GM12878 (cell line): ENCODE results near the gene RAC3. TPM values are rescaled to one million over a fixed set of nuclear protein-coding genes. Genes with fewer than 3 reads are reported as not detected.

ENCODE experiments used
- CBX5 ChIP-seq: sonication (generic); IDR thresholded peaks from 2 replicates; pipeline ENCODE4 v1.6.1; 2016; ENCODE audit warnings: low read depth, moderate library complexity, mild to moderate bottlenecking, inconsistent platforms
- CHD1 ChIP-seq: IDR thresholded peaks from 2 replicates; pipeline ENCODE4 v1.6.1; 2012; ENCODE audit warnings: low read depth, low read length, improper control_type of control experiment
- EGR1 ChIP-seq, 2 experiments: IDR thresholded peaks; 1 replicate in 1 of 2; 2 replicates in 1 of 2; pipeline ENCODE4 v1.6.1; 2011 to 2012; ENCODE audit warnings: low read depth in 2 of 2, low read length in 2 of 2, borderline replicate concordance in 1 of 2, mild to moderate bottlenecking in 1 of 2, moderate library complexity in 1 of 2
- polyA plus RNA-seq, 11 experiments: library from polyadenylated mRNA; depleted of rRNA in 4 of 11; unstranded in 6 of 11; stranded (reverse) in 5 of 11; fragments of >200 nt; fragmentation: Nextera tagmentation in 4 of 11; fragmentation: Illumina TruSeq in 1 of 11; extraction: Ambion mirVana in 4 of 11; extraction: Trizol in 1 of 11; gene quantifications; 1 replicate in 1 of 11; 2 replicates in 10 of 11; pipeline versions ENCODE4 v1.2.1 to v1.2.3, GENCODE V29; 2011 to 2016; ENCODE audit warnings: inconsistent platforms in 2 of 11, missing spikeins in 2 of 11, low read depth in 1 of 11
- total RNA-seq, 4 experiments: library from RNA; depleted of rRNA in 3 of 4; stranded (reverse); fragments of >200 nt in 3 of 4; fragmentation: Illumina TruSeq in 1 of 4; extraction: Trizol in 1 of 4; gene quantifications; 2 replicates each; pipeline versions ENCODE4 v1.2.1 to v1.2.3, GENCODE V29; 2013 to 2021
- TF ChIP-seq, protein P1 (sequence below): IDR thresholded peaks from 2 replicates; pipeline ENCODE4 v1.6.1; 2012; ENCODE audit warnings: improper control_type of control experiment, low read depth, low read length; ENCODE audit not compliant: insufficient replicate concordance
- TF ChIP-seq, protein P2 (sequence below): fragments of 150-350 bp; IDR thresholded peaks from 2 replicates; pipeline ENCODE4 v1.6.1; 2016; ENCODE audit warnings: low read depth, low read length
- TF ChIP-seq, protein P3 (sequence below): fragments of 450-650 bp; formaldehyde crosslinking; IDR thresholded peaks from 2 replicates; pipeline ENCODE4 v1.5.0; 2022; ENCODE audit warnings: mild to moderate bottlenecking, missing genetic modification characterization
- TF ChIP-seq, protein P4 (sequence below): fragments of 450-650 bp; formaldehyde crosslinking; IDR thresholded peaks from 2 replicates; pipeline ENCODE4 v1.4.0; 2022; ENCODE audit warnings: mild to moderate bottlenecking, moderate library complexity

Gene RAC3
- total and polyA plus RNA-seq, 10 of the 15 experiments (the other 5 are each of a cell fraction or from before 2014, with no cell fraction given) = 0.11 to 32.9 (median 6.7) TPM

DNA sequence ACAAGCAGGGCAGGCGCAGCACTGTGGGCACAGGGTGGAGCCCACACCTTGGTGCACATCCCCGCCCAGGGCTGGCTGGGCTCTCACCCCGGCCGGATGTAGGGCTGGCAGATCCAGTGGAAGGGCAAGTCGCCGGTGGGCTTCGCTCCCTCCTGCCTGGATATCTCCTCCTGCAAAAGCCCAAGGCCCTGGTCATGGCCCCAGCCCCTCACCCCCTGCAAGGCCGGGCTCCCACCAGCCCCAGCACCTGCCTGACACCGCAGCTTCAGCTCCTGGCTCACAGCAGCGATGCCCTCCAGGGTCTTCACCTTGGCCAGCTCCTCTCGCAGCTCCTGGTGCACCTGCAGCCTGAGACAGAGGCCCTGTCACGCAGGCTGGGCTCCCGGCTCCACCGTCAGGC is 29.1 kb downstream of the RAC3 start (continued):
- TF ChIP-seq, protein P1, sequence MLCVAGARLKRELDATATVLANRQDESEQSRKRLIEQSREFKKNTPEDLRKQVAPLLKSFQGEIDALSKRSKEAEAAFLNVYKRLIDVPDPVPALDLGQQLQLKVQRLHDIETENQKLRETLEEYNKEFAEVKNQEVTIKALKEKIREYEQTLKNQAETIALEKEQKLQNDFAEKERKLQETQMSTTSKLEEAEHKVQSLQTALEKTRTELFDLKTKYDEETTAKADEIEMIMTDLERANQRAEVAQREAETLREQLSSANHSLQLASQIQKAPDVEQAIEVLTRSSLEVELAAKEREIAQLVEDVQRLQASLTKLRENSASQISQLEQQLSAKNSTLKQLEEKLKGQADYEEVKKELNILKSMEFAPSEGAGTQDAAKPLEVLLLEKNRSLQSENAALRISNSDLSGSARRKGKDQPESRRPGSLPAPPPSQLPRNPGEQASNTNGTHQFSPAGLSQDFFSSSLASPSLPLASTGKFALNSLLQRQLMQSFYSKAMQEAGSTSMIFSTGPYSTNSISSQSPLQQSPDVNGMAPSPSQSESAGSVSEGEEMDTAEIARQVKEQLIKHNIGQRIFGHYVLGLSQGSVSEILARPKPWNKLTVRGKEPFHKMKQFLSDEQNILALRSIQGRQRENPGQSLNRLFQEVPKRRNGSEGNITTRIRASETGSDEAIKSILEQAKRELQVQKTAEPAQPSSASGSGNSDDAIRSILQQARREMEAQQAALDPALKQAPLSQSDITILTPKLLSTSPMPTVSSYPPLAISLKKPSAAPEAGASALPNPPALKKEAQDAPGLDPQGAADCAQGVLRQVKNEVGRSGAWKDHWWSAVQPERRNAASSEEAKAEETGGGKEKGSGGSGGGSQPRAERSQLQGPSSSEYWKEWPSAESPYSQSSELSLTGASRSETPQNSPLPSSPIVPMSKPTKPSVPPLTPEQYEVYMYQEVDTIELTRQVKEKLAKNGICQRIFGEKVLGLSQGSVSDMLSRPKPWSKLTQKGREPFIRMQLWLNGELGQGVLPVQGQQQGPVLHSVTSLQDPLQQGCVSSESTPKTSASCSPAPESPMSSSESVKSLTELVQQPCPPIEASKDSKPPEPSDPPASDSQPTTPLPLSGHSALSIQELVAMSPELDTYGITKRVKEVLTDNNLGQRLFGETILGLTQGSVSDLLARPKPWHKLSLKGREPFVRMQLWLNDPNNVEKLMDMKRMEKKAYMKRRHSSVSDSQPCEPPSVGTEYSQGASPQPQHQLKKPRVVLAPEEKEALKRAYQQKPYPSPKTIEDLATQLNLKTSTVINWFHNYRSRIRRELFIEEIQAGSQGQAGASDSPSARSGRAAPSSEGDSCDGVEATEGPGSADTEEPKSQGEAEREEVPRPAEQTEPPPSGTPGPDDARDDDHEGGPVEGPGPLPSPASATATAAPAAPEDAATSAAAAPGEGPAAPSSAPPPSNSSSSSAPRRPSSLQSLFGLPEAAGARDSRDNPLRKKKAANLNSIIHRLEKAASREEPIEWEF = no peak
- TF ChIP-seq, protein P2, sequence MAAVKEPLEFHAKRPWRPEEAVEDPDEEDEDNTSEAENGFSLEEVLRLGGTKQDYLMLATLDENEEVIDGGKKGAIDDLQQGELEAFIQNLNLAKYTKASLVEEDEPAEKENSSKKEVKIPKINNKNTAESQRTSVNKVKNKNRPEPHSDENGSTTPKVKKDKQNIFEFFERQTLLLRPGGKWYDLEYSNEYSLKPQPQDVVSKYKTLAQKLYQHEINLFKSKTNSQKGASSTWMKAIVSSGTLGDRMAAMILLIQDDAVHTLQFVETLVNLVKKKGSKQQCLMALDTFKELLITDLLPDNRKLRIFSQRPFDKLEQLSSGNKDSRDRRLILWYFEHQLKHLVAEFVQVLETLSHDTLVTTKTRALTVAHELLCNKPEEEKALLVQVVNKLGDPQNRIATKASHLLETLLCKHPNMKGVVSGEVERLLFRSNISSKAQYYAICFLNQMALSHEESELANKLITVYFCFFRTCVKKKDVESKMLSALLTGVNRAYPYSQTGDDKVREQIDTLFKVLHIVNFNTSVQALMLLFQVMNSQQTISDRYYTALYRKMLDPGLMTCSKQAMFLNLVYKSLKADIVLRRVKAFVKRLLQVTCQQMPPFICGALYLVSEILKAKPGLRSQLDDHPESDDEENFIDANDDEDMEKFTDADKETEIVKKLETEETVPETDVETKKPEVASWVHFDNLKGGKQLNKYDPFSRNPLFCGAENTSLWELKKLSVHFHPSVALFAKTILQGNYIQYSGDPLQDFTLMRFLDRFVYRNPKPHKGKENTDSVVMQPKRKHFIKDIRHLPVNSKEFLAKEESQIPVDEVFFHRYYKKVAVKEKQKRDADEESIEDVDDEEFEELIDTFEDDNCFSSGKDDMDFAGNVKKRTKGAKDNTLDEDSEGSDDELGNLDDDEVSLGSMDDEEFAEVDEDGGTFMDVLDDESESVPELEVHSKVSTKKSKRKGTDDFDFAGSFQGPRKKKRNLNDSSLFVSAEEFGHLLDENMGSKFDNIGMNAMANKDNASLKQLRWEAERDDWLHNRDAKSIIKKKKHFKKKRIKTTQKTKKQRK = no peak
- no peak for TF ChIP-seq CBX5
- TF ChIP-seq, protein P3, sequence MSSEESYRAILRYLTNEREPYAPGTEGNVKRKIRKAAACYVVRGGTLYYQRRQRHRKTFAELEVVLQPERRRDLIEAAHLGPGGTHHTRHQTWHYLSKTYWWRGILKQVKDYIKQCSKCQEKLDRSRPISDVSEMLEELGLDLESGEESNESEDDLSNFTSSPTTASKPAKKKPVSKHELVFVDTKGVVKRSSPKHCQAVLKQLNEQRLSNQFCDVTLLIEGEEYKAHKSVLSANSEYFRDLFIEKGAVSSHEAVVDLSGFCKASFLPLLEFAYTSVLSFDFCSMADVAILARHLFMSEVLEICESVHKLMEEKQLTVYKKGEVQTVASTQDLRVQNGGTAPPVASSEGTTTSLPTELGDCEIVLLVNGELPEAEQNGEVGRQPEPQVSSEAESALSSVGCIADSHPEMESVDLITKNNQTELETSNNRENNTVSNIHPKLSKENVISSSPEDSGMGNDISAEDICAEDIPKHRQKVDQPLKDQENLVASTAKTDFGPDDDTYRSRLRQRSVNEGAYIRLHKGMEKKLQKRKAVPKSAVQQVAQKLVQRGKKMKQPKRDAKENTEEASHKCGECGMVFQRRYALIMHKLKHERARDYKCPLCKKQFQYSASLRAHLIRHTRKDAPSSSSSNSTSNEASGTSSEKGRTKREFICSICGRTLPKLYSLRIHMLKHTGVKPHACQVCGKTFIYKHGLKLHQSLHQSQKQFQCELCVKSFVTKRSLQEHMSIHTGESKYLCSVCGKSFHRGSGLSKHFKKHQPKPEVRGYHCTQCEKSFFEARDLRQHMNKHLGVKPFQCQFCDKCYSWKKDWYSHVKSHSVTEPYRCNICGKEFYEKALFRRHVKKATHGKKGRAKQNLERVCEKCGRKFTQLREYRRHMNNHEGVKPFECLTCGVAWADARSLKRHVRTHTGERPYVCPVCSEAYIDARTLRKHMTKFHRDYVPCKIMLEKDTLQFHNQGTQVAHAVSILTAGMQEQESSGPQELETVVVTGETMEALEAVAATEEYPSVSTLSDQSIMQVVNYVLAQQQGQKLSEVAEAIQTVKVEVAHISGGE (CRISPR knock-in tag) = no peak
- TF ChIP-seq EGR1 (IDR thresholded peaks at IDR 0.05; ENCODE audit: borderline replicate concordance in 1 of 2, low read depth in 2 of 2, low read length in 2 of 2) = no peak
- TF ChIP-seq, protein P4, sequence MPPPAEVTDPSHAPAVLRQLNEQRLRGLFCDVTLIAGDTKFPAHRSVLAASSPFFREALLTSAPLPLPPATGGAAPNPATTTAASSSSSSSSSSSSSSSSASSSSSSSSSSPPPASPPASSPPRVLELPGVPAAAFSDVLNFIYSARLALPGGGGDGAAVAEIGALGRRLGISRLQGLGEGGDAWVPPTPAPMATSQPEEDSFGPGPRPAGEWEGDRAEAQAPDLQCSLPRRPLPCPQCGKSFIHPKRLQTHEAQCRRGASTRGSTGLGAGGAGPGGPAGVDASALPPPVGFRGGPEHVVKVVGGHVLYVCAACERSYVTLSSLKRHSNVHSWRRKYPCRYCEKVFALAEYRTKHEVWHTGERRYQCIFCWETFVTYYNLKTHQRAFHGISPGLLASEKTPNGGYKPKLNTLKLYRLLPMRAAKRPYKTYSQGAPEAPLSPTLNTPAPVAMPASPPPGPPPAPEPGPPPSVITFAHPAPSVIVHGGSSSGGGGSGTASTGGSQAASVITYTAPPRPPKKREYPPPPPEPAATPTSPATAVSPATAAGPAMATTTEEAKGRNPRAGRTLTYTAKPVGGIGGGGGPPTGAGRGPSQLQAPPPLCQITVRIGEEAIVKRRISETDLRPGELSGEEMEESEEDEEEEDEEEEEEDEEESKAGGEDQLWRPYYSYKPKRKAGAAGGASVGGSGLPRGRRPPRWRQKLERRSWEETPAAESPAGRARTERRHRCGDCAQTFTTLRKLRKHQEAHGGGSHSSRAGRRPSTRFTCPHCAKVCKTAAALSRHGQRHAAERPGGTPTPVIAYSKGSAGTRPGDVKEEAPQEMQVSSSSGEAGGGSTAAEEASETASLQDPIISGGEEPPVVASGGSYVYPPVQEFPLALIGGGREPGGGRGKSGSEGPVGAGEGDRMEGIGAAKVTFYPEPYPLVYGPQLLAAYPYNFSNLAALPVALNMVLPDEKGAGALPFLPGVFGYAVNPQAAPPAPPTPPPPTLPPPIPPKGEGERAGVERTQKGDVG (CRISPR knock-in tag) = no peak
- no peak for TF ChIP-seq CHD1
